A549 treated with AZD9567 at 1 μM for 4 hours (cell line): Measurements from ENCODE around the gene ELAVL1. TPM values are rescaled to one million over a fixed set of nuclear protein-coding genes. Genes with fewer than 3 reads are reported as not detected.

ENCODE experiments used
- total RNA-seq: library from RNA; stranded (reverse); fragments of 200-300 nt; extraction: Qiagen RNA extraction; gene quantifications from 5 replicates; pipeline ENCODE4 v1.2.3, GENCODE V29; 2022; ENCODE audit not compliant: insufficient read depth

The ELAVL1 gene
- total RNA-seq, result 60.1 to 95.6 TPM (median 65.4 TPM) in 5 replicates

GRCh38 chr19:8005534-8006256 lies at the start of gene ELAVL1:
ELAVL1 (minus strand) TSS chr19:8005641; CDS start chr19:7991815, 13,826 bp downstream.

GRCh38 chr19:8052464-8052859 lies 47.0 kb upstream of the ELAVL1 start, which contains the start of gene CCL25:
CCL25 (plus strand) TSS chr19:8052760; CDS start chr19:8053050, 290 bp downstream.

GRCh38 chr19:7943444-7944176 lies 61.8 kb downstream of the ELAVL1 start, which contains the start of gene TIMM44:
TIMM44 (minus strand) TSS chr19:7943666; CDS start chr19:7943651, 15 bp downstream.

GRCh38 chr19:7926021-7926726 lies 79.3 kb downstream of the ELAVL1 start, which contains the start of gene CTXN1:
CTXN1 (minus strand) TSS chr19:7926135; CDS start chr19:7925538, 597 bp downstream.

GRCh38 chr19:7919610-7920518 lies 85.6 kb downstream of the ELAVL1 start, which contains the start of gene SNAPC2:
SNAPC2 (plus strand) TSS chr19:7920338; CDS start chr19:7920367, 29 bp downstream.

GRCh38 chr19:7914598-7915045 lies 90.8 kb downstream of the ELAVL1 start, which contains the start of gene TGFBR3L:
TGFBR3L (plus strand) TSS chr19:7914830.

Other genes with a start within 250 kb of the ELAVL1 start
- gene CLEC4M, start 242.4 kb downstream of the ELAVL1 start, total RNA-seq, result 0.07 TPM in 1 of 5 replicates, not detected in the others
- gene EVI5L, start 175.4 kb downstream of the ELAVL1 start, total RNA-seq, result 0.50 to 2.1 TPM (median 1.9 TPM) in 5 replicates
- 0.28 to 0.43 TPM (median 0.42 TPM) in 5 replicates for gene PRR36, start 131.3 kb downstream of the ELAVL1 start, total RNA-seq
- 5.4 to 7.3 TPM (median 6.9 TPM) in 5 replicates for gene LRRC8E, start 117.1 kb downstream of the ELAVL1 start, total RNA-seq
- gene MAP2K7, start 101.8 kb downstream of the ELAVL1 start, total RNA-seq, result 15.0 to 21.0 TPM (median 17.3 TPM) in 5 replicates
- gene TGFBR3L, start 90.8 kb downstream of the ELAVL1 start, total RNA-seq, result 1.5 to 2.1 TPM (median 1.8 TPM) in 4 of 5 replicates, not detected in the other
- 18.0 to 35.2 TPM (median 31.9 TPM) in 5 replicates for gene SNAPC2, start 85.3 kb downstream of the ELAVL1 start, total RNA-seq
- 11.2 to 22.0 TPM (median 19.2 TPM) in 5 replicates for gene CTXN1, start 79.5 kb downstream of the ELAVL1 start, total RNA-seq
- gene TIMM44, start 62.0 kb downstream of the ELAVL1 start, total RNA-seq, result 27.3 to 34.5 TPM (median 31.7 TPM) in 5 replicates
- gene CCL25, start 47.1 kb upstream of the ELAVL1 start, total RNA-seq, result not detected in 5 replicates
- gene FBN3, start 144.0 kb upstream of the ELAVL1 start, total RNA-seq, result 0.01 TPM in 1 of 5 replicates, not detected in the others
- 3.2 to 8.0 TPM (median 3.4 TPM) in 5 replicates for gene CERS4, start 203.7 kb upstream of the ELAVL1 start, total RNA-seq